Measurements from ENCODE around the gene ADGRG6.
"Not testable (repeated sequence)": the region's sequence is repeated elsewhere in the genome, so short reads cannot be mapped to it uniquely, and the experiment has no call there.

The ADGRG6 gene

DNA sequence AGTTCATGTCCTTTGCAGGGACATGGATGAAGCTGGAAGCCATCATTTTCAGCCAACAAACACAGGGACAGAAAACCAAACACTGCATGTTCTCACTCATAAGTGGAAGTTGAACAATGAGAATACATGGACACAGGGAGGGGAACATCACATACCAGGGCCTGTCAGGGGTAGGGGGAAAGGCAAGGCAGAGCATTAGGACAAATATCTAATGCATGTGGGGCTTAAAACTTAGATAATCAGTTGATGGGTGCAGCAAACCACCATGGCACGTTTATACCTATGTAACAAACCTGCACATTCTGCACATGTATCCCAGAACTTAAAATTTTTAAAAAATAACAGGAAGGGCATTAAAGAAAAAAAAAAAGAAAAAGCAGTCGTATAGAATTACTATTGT lies 153.0 kb downstream of the ADGRG6 start:
- DNase-seq = not testable (repeated sequence)

DNA sequence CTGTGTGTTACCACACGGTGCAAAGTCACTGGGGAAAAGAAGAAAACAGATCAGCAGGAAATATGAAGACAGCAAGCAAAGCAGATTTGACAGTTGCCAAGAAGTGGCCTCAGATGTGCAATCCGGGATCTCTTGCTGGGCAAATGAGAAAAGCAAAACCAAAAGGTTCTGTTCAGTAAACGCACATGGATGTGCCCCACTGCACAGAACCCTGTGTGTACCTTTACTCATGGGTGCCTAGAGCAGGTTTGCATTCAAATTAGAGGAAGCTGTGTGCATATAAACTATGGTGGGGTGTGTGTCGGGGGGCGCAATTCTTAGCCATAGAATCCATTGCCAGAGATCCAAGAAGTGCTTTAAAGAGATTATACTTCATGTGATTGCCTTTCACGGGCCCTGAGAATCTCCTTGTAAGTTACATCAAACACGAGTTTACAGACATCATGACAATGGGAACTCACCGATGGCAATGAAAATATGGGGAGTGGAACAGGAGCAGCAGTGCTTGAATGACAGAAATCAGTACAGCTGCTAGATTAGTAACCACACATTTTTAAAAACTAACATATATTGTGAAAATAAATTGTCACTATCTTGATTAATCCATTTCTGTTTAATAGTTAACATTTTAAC lies 154.3 kb downstream of the ADGRG6 start:
- DNase-seq = no peak

DNA sequence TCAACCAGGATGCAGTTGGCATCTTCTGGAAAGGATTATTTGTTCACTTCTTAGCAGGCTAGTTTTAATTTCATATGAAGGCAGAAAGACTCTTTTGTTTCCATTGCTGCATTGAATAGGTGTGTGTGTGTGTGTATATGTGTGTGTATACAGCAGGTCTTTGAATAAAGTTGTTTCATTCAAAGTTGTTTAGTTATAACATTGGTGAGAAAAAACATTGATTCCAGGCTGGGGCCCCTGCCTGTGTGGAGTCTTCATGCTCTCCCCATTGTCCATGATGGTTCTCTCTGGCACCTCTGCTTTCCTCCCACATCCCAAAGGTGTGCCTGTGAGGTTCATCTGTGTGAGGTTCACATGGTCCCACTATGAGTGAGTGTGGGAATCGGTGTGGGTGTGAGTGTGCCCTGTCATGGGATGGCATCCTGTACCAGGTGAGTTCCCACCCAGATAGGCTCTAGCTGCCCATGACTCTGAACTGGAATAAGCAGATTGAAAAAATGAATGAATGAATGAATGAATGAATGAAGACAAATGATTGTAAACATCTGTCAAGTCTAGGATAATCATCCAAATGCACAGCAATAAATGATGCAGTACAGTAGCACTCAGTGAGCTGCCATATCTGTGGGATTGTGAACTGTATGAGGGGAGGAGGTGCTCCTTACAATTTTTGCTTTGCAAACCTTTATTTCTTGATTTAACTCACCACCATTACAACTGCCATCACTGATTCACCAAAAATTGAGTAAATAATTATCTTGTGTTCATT lies 156.0 kb downstream of the ADGRG6 start:
- no peak for DNase-seq

DNA sequence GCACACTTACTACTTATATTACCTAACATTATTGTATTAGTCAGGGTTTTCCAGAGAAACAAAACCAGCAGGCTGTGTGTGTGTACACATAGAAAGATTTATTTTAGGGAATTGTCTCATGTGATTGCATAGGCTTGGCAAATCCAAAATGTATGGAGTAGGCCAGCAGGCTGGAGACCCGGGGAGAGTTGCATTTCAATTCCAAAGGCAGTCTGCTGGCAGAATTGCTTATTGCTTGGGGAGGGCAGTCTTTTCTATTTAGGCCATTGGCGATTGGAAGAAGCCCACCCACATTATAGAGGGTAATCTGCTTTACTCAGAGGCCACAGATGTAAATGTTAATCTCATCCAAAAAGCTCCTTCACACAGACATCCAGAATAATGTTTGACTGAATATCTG lies 157.0 kb downstream of the ADGRG6 start:
- DNase-seq = no peak

DNA sequence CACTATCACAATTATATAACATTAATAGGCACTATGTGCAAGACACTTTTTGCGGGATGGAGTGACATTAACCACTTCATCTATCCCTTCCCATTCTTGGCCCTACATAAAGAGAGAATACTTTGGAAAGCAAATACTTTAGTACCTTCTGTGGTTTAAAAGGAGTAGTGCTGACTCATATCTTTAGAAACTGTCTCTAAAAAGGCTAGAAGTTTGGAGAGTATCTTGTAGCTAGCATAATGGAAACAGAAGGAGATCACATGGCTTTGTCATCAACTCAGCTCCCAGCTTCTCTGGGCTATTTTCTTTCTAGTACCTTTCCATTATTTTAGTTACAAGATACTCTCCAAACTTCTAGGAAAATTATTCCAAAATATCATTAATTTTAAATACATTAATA lies 157.5 kb downstream of the ADGRG6 start:
- no peak for DNase-seq

DNA sequence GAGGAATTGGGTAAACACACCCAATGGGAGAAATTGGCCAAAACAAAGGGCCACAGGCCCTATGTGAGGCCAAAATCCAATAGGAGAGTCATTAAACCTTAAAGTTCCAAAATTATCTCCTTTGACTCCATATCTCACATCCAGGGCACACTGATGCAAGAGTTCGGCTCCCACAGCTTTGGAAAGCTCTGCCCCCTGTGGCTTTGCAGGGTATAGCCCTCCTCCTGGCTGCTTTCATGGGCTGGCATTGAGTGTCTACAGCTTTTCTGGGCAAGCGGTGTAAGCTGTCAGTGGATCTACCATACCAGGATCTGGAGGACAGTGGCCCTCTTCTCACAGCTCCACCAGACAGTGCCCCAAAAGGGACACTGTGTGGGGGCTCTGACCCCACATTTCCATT lies 160.5 kb downstream of the ADGRG6 start:
- no peak for DNase-seq

DNA sequence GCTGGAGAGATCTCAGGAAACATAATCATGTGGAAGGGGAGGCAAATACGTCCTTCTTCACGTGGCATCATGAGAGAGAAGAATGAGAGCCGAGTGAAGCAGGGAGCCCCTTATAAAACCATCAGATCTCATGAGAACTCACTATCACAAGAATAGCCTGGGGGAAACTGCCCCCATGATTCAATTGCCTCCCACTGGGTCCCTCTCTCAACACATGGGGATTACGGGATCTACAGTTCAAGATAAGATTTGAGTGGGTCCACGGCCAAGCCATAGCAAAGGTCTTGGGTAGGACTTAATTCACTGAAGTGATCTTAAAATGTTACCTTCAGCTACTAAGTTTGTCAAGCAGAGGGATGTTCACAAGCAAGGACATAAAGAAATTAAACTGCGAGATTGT lies 162.2 kb downstream of the ADGRG6 start:
- no peak for DNase-seq

DNA sequence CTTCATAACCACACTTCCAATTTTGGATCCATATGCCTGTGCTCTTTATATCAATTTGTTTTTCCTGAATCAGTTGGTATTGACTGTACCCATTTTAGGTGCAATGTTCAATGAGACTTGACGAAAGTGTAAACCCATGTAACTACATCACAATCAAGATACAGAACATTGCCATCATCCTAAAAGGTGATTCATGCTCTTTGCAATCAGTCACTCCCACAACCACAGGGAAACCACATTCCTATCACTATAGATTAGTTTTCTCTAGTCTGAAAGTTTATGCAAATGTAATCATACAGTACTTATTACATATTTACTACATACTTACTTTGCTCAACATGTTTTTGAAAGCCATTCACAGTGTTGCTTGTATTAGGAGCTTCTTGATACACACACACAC lies 167.4 kb downstream of the ADGRG6 start:
- no peak for DNase-seq

DNA sequence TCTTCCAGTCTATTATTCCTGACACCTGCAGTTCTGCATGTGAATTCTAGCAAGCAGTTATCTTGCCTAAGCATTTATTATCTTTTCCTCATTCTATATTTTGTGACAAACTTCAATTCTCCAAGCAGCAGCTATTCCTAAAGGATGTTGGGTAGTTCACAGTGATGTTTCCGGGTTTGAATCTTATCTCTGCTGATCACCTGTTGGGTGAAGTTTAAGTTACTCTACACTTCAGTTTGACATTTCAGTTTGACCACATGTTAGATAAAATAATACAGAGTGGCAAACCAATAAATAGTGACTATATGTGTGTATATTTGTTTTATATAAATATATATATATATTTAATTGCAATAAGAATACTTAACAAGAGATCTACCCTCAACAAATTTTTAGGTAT lies 168.6 kb downstream of the ADGRG6 start:
- no peak for DNase-seq

DNA sequence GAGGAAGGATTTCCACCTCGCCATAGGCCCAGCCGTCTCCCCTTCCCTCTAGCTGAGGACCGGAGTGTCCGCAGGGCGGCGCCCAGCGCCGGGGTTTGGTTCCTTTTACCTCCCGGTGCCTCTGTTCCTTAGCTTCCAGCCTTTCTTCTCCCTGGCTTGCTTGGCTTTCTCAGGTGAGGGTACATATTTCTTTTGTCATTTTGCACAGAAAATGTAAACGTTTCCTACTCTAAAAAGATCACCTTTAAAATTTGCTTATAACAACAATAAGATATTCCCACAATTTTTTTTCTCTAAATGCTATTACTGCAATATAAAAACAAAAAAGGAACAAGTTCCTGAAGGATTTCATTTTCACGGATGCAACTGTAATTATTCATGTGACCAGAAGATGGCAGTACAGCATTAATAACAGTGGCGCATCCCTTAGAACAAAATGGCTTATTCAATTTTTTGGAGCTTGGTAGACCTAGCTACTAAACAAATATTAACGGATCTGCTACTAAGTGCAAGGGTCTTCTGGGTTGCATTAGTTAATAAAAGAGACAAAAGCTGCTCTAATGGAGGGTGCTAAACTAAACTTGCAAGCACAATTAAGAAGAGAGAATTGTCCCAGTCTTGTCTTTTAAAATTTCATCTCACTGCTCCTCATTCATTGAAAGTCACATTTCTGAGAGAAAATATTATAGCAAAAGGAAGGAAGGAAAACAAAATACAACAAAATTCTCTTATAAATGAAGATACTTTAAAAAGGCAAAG lies 172.9 kb downstream of the ADGRG6 start:
- peak; percentile 53 for DNase-seq

DNA sequence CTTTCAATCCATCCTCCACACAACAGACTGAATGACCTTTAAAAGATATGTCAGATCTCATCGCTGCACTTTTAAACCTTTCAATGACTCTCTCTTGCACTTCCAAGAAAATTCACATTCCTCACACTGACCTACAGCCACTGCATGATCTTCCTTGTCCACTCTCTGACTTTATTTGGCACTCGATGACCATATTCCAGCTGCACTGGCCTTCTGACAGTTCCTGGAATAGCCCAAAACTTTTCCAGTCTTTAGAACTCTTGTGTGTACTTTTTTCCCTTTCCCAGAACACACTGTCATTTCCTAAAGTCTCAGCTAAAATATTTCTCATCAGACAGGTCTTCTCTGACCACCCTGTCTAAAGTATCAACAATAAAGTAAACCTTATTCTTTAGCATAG lies 174.6 kb downstream of the ADGRG6 start:
- no peak for DNase-seq

DNA sequence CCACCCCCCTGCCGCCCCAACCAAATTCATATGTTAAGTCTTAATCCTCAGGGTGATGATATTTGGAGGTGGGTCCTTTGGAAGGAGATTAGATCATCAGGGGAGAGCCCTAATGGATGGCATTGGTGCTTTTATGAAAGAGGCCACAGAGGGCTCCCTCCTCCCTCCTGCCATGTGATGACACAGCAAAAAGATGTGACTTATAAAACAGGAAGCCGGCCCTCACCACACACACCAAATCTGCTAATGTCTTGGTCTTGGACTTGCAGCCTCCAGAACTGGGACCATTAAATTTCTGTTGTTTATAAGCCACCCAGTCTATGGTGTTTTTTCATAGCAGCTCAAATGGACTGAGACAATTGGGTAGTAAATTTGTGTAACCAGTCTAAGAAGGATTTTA lies 176.3 kb downstream of the ADGRG6 start:
- no peak for DNase-seq

DNA sequence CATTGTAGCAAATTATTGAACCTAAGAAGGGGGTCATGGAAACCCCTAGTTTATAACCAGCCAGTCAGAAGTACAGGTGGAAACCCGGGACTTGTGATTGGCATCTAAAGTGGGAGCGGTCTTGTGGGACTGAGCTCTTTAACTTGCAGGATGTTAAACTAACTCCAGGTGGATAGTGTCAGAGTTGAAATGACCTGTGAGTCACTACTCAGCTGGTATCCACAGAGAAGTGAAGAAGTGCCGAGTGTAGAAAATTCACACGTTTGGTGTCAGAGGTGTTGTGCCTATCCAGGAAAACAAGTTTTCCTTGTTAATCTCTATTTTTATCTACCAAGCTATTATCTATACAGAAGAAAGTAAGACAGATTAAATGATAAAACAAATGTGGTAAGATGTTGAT lies 179.7 kb downstream of the ADGRG6 start:
- no peak for DNase-seq

DNA sequence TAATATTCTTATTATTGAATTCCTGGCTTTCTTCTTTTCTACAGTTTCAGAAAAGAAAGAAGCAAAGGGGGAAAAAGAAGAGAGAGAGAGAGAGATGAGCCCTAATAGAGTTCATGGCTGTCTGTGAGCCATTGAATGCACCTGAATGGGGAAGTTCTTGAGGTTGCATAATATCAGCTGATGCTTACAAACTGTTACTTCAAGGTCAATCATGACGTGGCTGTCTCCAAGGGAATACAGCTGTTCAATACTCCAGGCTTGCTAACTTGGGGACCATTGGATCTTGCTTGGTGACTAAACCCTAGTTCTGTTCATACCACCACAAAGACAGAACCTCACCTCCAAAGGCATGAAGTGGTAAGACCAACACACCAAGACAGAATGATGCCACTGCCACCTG lies 180.4 kb downstream of the ADGRG6 start:
- DNase-seq = no peak

DNA sequence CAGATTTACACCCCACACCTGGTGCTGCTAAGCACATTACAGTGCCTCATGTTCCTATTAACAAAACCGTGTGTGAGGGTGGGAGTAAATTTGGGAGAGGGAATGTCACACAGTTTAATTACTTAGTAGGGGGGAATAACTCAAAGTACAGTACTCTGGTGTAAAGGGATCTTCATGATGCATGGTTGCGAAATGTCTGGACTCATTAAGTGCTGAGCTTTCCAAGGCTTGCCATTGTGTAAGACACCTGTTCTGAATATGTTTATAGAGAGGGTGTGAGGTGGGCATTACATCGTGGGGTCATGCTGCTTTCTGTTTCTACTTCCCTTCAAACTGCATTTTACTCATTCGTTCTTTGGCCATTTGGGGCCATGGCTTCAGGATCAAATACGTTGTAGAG lies 181.2 kb downstream of the ADGRG6 start:
- no peak for DNase-seq

DNA sequence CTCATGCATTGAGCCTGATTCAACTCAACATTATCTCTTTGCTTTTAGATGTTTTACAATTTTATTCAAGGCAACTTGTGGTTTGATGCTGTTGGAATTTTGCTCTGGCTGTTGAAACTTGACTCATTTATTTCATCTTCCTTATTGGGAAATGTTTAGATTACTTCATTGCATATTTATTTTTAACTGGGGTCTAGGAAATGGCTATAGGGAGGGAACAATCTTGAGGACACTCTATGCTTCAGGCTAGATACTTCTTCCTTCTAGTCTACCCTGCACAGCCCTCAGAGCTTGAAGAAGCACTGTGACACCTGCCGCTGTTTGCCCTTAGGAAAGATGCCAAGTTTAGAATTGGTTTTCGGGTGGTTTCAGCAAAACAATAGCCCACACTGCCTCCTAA lies 183.4 kb downstream of the ADGRG6 start:
- no peak for DNase-seq

DNA sequence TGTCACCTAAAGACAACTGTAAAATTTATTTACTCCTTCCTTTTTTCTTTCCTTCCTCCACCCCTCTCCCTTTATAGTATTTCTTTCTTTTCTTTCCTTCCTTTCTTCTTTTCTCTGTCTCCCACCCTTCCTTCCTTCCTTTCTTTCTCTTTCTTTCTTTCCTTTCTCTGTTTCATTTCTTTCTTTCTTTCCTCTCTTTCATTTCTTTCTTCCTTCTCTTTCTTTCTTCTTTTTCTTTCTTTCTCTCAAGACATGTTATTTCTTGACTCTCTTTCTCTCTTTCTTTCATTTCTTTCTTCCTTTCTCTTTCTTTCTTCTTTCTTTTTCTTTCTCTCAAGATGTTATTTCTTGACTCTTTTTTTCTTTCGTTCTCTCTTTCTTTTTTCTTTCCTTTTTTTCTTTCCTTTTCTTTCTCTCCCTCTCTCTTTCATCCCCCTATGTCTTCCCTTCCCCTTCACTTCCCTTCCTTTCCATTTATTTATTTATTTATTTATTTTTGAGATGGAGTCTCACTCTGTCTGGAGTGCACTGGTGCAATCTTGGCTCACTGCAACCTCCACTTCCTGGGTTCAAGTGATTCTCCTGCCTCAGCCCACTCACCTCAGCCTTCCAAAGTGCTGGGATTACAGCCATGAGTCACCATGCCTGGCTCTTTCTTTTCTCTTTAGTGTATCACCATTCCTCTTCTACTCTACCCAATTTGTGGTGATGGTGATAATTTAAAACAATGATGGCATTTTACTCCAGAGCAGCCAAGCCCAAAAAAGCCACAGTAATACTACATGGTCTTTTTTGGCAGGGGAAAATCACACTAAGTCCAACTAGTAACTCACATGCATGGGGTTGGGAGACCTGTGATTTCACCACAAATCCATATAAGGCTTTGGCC lies 188.2 kb downstream of the ADGRG6 start:
- DNase-seq = no peak

Measured in retina (tissue), 1 donor.